ENCODE data around the gene HCK. TPM values are rescaled to one million over a fixed set of nuclear protein-coding genes. Genes with fewer than 3 reads are reported as not detected.

The HCK gene
- total RNA-seq, 4 donors from 2014 or later, result 8.0 to 56.1 (median 10.5) TPM

- Histone ChIP-seq H3K36me3 (no peaks in the 10 kb centered on the region), H3K27ac (no peak overlapping the region), H3K4me1 (peaks cover 0 to 17% (median 4%) of the 10 kb centered on the region in 4 donors), H3K4me3 (no peak overlapping the region), H3K27me3 (peaks cover 0 to 12% of the 10 kb centered on the region in 2 donors), H3K9me3 (no peaks in the 10 kb centered on the region)
- TF ChIP-seq POLR2A (IDR thresholded peaks at IDR 0.05) (no peak), CTCF (IDR thresholded peaks at IDR 0.05) (no peak)
- peak in 1 of 3 donors; percentile 7 for DNase-seq
Observed at GRCh38 chr20:32050324-32050841, 1.7 kb upstream of the HCK start.

- Histone ChIP-seq H3K9me3 (no peaks in the 10 kb centered on the region), H3K36me3 (no peaks in the 10 kb centered on the region), H3K27ac (no peak overlapping the region), H3K27me3 (peaks cover 0 to 12% of the 10 kb centered on the region in 2 donors), H3K4me3 (no peak overlapping the region), H3K4me1 (peaks cover 0 to 17% (median 4%) of the 10 kb centered on the region in 4 donors)
- DNase-seq, result peak in 2 of 3 donors; percentile 43 to 62
- no peak for TF ChIP-seq POLR2A (IDR thresholded peaks at IDR 0.05)
- no peak for TF ChIP-seq CTCF (IDR thresholded peaks at IDR 0.05)
Observed at GRCh38 chr20:32050851-32051556, 1.0 kb upstream of the HCK start.

GRCh38 chr20:32051720-32052089, 337 bp upstream of the HCK start:
- DNase-seq, result no peak
- H3K36me3 ChIP-seq, result no peaks in the 10 kb centered on the region
- H3K27ac ChIP-seq, result peak overlapping the region in 2 of 4 donors; percentile 61 to 73
- peaks cover 0 to 17% (median 4%) of the 10 kb centered on the region in 4 donors for H3K4me1 ChIP-seq
- H3K27me3 ChIP-seq, result peaks cover 0 to 12% of the 10 kb centered on the region in 2 donors
- peak overlapping the region in 2 of 4 donors; percentile 43 to 50 for H3K4me3 ChIP-seq
- TF ChIP-seq POLR2A (IDR thresholded peaks at IDR 0.05), result no peak
- TF ChIP-seq CTCF (IDR thresholded peaks at IDR 0.05), result no peak
- no peaks in the 10 kb centered on the region for H3K9me3 ChIP-seq

- TF ChIP-seq POLR2A (IDR thresholded peaks at IDR 0.05) (no peak), CTCF (IDR thresholded peaks at IDR 0.05) (no peak)
- DNase-seq, result peak in 2 of 3 donors; percentile 60 to 76
- no peaks in the 10 kb centered on the region for H3K36me3 ChIP-seq
- H3K4me1 ChIP-seq, result peaks cover 0 to 17% (median 4%) of the 10 kb centered on the region in 4 donors
- peak overlapping the region; percentile 33 to 50 (median 46) for H3K4me3 ChIP-seq
- peak overlapping the region in 3 of 4 donors; percentile 16 to 73 (median 61) for H3K27ac ChIP-seq
- H3K9me3 ChIP-seq, result no peaks in the 10 kb centered on the region
- H3K27me3 ChIP-seq, result peaks cover 0 to 12% of the 10 kb centered on the region in 2 donors
Observed at GRCh38 chr20:32052778-32053362, 828 bp downstream of the HCK start.

- Histone ChIP-seq H3K9me3 (no peaks in the 10 kb centered on the region), H3K36me3 (no peaks in the 10 kb centered on the region), H3K27ac (no peak overlapping the region), H3K4me3 (no peak overlapping the region), H3K4me1 (peaks cover 0 to 17% (median 4%) of the 10 kb centered on the region in 4 donors), H3K27me3 (peaks cover 0 to 12% of the 10 kb centered on the region in 2 donors)
- no peak for DNase-seq
- TF ChIP-seq CTCF (IDR thresholded peaks at IDR 0.05), result no peak
- no peak for TF ChIP-seq POLR2A (IDR thresholded peaks at IDR 0.05)
Observed at GRCh38 chr20:32053648-32054047, 1.6 kb downstream of the HCK start.

All from Peyer's patch (tissue), 4 donors.